T-helper 2 cell treated with Interferon-gamma antibody and Interleukin-4, amounts not matched to agents 5 μg/mL and 100 μg/mL, for 36 hours (primary cell): ENCODE data around the gene MEF2D.

Experiments used
- DNase-seq: peaks from one replicate; pipeline ENCODE4 v3.0.0; 2021; ENCODE audit warnings: low spot score
- H3K27ac Mint-ChIP-seq: one replicate; pipeline ENCODE4 v1.8.0; 2021; ENCODE audit warnings: mild to moderate bottlenecking, mixed read lengths
- H3K27me3 Mint-ChIP-seq: one replicate; pipeline ENCODE4 v1.8.0; 2021; ENCODE audit warnings: low read depth, mixed read lengths
- H3K36me3 Mint-ChIP-seq: one replicate; pipeline ENCODE4 v1.8.0; 2021; ENCODE audit warnings: low read depth, mixed read lengths
- H3K4me1 Mint-ChIP-seq: one replicate; pipeline ENCODE4 v1.8.0; 2021; ENCODE audit warnings: low read depth, mixed read lengths
- H3K4me3 Mint-ChIP-seq: one replicate; pipeline ENCODE4 v1.8.0; 2022; ENCODE audit warnings: mild to moderate bottlenecking, moderate library complexity, mixed read lengths
- H3K9me3 Mint-ChIP-seq: one replicate; pipeline ENCODE4 v1.8.0; 2021; ENCODE audit warnings: mixed read lengths

Gene MEF2D

DNA sequence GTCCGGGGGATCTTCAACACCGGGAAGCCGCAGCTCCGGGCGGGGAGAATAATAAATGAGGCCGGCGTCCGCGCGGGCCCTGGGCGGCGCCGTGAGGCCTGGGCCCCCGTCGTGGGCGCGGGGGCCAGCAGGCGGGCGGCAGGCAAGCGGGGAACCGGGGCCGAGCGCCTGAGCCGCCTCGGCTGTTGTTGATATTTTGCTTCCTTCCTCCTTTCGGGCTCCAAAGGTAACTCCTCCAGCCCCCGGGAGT is at the start of gene MEF2D:
MEF2D (minus strand) TSS at position 233 of the 250 bp plus-strand sequence. CDS start 17,483 bp downstream, outside the sequence.
- Mint-ChIP-seq H3K27me3 (no peaks in the 10 kb centered on the region), H3K9me3 (no peaks in the 10 kb centered on the region), H3K36me3 (peaks cover 7% of the 10 kb centered on the region), H3K4me1 (peaks cover 64% of the 10 kb centered on the region), H3K4me3 (peak within 1 kb of the TSS; percentile 86), H3K27ac (peak within 1 kb of the TSS; percentile 96)
- DNase-seq, result no peak

DNA sequence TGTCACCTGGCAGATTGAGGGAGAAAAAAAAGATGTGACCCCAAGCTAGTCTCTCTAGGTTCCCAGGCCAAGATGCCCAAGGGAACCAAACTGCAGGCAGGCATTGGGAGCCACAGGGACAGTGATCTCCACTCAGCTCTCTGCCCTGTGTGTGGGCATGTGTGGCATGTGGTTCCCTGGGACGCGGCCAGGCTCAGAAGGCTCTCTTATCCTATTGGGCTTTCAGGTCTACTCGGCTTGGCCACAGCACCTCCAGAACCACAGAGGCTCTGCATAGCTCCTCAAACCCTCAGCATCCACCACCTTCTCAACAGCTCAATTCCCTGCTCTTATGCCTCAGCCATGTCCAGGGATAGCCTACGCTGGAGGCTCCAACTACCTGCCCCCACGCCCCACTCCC is 49.8 kb upstream of the MEF2D start:
- Mint-ChIP-seq H3K9me3 (no peaks in the 10 kb centered on the region), H3K4me1 (peaks cover 2% of the 10 kb centered on the region), H3K27me3 (no peaks in the 10 kb centered on the region), H3K27ac (no peak overlapping the region), H3K4me3 (no peak overlapping the region), H3K36me3 (peaks cover 9% of the 10 kb centered on the region)
- DNase-seq, result no peak

DNA sequence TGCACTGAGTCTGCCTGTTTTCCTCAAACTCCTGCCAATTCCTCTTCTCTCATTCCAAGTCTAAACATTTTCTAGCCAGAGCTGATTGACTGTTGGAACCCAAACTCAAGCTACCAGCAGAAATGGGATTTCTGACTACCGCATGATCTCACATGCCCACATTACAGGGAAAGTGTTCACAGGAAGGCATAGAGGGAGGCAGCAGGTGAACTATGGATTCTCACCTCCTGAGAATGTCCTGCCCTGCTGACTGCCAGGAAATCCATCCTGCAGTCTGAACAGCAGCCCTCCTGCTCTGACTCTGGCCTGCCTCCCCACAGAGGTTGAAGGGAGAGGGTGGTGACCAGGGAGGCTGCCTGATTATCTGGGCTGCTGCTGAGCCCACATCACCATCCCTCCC is 49.3 kb upstream of the MEF2D start:
- no peaks in the 10 kb centered on the region for H3K9me3 Mint-ChIP-seq
- H3K27ac Mint-ChIP-seq, result no peak overlapping the region
- no peaks in the 10 kb centered on the region for H3K27me3 Mint-ChIP-seq
- H3K4me1 Mint-ChIP-seq, result peaks cover 2% of the 10 kb centered on the region
- H3K36me3 Mint-ChIP-seq, result peaks cover 9% of the 10 kb centered on the region
- no peak for DNase-seq
- no peak overlapping the region for H3K4me3 Mint-ChIP-seq

DNA sequence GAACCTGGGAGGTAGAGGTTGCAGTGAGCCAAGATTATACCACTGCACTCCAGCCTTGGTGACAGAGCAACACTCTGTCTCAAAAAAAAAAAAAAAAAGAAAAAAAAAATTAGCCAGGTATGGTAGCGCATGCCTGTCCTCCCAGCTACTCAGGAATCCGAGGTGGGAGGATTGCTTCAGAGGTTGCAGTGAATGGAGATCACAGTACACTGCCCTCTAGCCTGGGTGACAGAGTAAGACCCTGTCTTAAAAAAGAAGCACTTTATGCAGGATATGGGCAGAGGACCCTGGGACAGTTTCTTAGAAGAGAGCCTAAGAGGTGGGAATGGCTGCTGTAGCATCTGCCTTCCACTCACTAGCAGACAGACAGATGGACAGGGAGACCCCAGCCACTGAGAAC is 48.8 kb upstream of the MEF2D start:
- no peaks in the 10 kb centered on the region for H3K9me3 Mint-ChIP-seq
- H3K27ac Mint-ChIP-seq, result no peak overlapping the region
- H3K36me3 Mint-ChIP-seq, result peaks cover 9% of the 10 kb centered on the region
- no peaks in the 10 kb centered on the region for H3K27me3 Mint-ChIP-seq
- no peak for DNase-seq
- no peak overlapping the region for H3K4me3 Mint-ChIP-seq
- peaks cover 4% of the 10 kb centered on the region for H3K4me1 Mint-ChIP-seq

GRCh38 chr1:156547982-156548381 is 47.4 kb upstream of the MEF2D start:
- peaks cover 2% of the 10 kb centered on the region for H3K4me1 Mint-ChIP-seq
- H3K4me3 Mint-ChIP-seq, result no peak overlapping the region
- peaks cover 5% of the 10 kb centered on the region for H3K36me3 Mint-ChIP-seq
- DNase-seq, result no peak
- no peaks in the 10 kb centered on the region for H3K9me3 Mint-ChIP-seq
- H3K27me3 Mint-ChIP-seq, result no peaks in the 10 kb centered on the region
- H3K27ac Mint-ChIP-seq, result no peak overlapping the region

GRCh38 chr1:156547434-156547833 is 46.9 kb upstream of the MEF2D start:
- H3K4me1 Mint-ChIP-seq, result peaks cover 2% of the 10 kb centered on the region
- no peak for DNase-seq
- peaks cover 3% of the 10 kb centered on the region for H3K36me3 Mint-ChIP-seq
- H3K27me3 Mint-ChIP-seq, result no peaks in the 10 kb centered on the region
- H3K9me3 Mint-ChIP-seq, result no peaks in the 10 kb centered on the region
- no peak overlapping the region for H3K27ac Mint-ChIP-seq
- no peak overlapping the region for H3K4me3 Mint-ChIP-seq

GRCh38 chr1:156546267-156546666 is 45.7 kb upstream of the MEF2D start:
- no peaks in the 10 kb centered on the region for H3K27me3 Mint-ChIP-seq
- no peak overlapping the region for H3K4me3 Mint-ChIP-seq
- H3K9me3 Mint-ChIP-seq, result no peaks in the 10 kb centered on the region

DNA sequence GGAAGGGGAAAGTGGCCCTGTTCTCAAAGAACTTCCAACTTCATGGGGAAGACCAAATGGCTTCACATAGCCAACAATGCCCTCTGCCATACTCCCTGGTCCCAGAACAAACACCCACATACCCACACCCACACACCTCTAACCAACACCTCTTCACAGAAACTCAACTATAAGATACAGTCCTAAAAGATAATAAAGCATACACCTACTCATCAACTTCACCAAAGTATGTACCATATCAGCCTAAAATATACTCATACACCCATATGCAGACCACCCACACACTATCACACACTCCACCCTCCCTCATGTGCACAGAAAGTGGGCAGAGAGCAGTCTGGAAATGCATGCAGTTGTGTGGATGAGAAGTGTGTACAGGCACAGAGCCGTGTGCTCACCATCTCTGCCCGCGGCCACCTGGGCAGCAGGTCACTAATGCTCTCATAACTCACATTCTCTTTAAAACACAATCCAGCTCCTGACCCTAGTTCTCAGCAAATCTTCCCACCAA is 44.1 kb upstream of the MEF2D start:
- H3K4me3 Mint-ChIP-seq, result no peak overlapping the region
- H3K27ac Mint-ChIP-seq, result no peak overlapping the region
- no peak for DNase-seq
- H3K4me1 Mint-ChIP-seq, result peaks cover 2% of the 10 kb centered on the region
- H3K27me3 Mint-ChIP-seq, result no peaks in the 10 kb centered on the region
- no peaks in the 10 kb centered on the region for H3K9me3 Mint-ChIP-seq
- H3K36me3 Mint-ChIP-seq, result peaks cover 2% of the 10 kb centered on the region

More at GRCh38 chr1:156546267-156546666, 45.7 kb upstream of the MEF2D start:
- no peak for DNase-seq
- Mint-ChIP-seq H3K27ac (no peak overlapping the region), H3K36me3 (peaks cover 2% of the 10 kb centered on the region), H3K4me1 (peaks cover 2% of the 10 kb centered on the region)

DNA sequence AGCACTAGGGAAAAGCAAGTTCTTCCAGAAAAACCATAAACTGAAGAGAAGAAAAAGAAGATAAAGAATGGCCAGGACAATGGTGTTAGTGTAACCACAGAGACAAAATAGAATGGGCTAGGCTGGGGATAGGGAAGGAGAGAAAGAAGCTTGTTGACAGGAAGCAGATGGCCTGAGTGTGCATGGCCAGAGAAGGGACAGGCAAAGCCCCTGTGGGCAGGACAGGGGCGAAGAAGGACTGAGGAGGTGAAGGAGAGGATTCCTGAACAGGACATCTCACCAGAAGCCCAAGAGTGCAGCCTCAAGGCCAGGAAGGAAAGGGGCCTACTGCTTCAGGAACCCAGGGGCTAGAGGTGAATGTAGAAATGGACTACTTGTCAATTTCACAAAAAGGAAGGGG is 42.5 kb upstream of the MEF2D start:
- H3K36me3 Mint-ChIP-seq, result peaks cover 13% of the 10 kb centered on the region

GRCh38 chr1:156540955-156541354 is 40.4 kb upstream of the MEF2D start:
- Mint-ChIP-seq H3K27me3 (no peaks in the 10 kb centered on the region), H3K4me1 (peaks cover 8% of the 10 kb centered on the region), H3K9me3 (no peaks in the 10 kb centered on the region), H3K4me3 (no peak overlapping the region), H3K36me3 (peaks cover 15% of the 10 kb centered on the region), H3K27ac (no peak overlapping the region)
- no peak for DNase-seq

More for the DNA sequence above, 42.5 kb upstream of the MEF2D start:
- DNase-seq, result no peak
- no peak overlapping the region for H3K4me3 Mint-ChIP-seq
- no peak overlapping the region for H3K27ac Mint-ChIP-seq
- H3K9me3 Mint-ChIP-seq, result no peaks in the 10 kb centered on the region
- no peaks in the 10 kb centered on the region for H3K27me3 Mint-ChIP-seq
- peaks cover 8% of the 10 kb centered on the region for H3K4me1 Mint-ChIP-seq

DNA sequence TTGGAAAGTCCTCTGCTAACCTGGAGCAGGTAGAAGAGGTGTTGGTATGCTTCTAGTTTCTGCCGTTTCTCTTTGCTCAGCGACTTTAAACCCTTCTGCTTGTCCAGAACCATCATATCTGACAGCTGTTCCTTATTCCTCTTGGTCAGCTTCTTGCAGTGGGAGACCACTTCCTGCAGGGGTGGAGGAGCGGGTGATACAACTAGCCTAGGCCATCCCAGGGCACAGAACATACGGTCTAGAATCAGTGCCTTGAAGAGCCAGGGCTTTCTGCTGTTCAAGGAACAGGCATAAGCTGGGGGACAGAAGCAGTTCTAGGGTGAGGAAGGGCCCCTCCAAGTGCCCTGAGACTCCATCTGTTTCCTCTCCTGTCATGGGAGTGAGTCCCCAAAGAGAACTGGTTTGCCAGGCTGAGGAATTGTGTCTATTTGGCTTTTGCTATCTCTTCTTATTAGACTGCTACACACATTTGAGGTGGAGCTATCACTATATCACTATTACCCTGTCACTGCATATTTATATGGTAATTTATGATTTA is 39.3 kb upstream of the MEF2D start:
- Mint-ChIP-seq H3K36me3 (peaks cover 17% of the 10 kb centered on the region), H3K27ac (no peak overlapping the region), H3K9me3 (no peaks in the 10 kb centered on the region), H3K4me3 (no peak overlapping the region), H3K4me1 (peaks cover 8% of the 10 kb centered on the region), H3K27me3 (no peaks in the 10 kb centered on the region)
- DNase-seq, result no peak

GRCh38 chr1:156538711-156539440 is 38.3 kb upstream of the MEF2D start:
- DNase-seq, result no peak
- H3K4me3 Mint-ChIP-seq, result no peak overlapping the region
- no peak overlapping the region for H3K27ac Mint-ChIP-seq
- H3K27me3 Mint-ChIP-seq, result no peaks in the 10 kb centered on the region
- peaks cover 20% of the 10 kb centered on the region for H3K36me3 Mint-ChIP-seq
- peaks cover 6% of the 10 kb centered on the region for H3K4me1 Mint-ChIP-seq
- H3K9me3 Mint-ChIP-seq, result no peaks in the 10 kb centered on the region

DNA sequence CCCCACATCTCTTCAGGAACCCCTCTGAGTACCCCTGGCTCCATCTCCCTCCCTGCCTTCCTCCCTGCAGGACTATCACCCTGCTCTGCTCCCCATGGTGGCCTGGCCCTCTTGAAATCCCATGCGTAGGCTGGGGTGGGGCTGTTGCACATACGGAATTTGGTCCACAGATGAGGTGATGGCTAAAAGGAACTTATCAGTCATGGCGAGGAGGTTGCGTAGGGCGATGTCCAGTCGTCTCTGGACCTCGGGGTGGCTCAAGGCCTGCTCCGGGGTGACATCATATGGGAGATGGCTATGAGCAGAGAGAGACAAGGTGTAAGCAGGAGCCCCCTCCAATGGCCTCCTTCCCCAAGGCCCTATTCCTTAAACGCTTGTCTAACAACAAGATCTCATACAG is 36.5 kb upstream of the MEF2D start:
- Mint-ChIP-seq H3K4me1 (peaks cover 6% of the 10 kb centered on the region), H3K9me3 (no peaks in the 10 kb centered on the region), H3K27ac (no peak overlapping the region), H3K36me3 (peaks cover 21% of the 10 kb centered on the region), H3K4me3 (no peak overlapping the region), H3K27me3 (no peaks in the 10 kb centered on the region)
- no peak for DNase-seq

DNA sequence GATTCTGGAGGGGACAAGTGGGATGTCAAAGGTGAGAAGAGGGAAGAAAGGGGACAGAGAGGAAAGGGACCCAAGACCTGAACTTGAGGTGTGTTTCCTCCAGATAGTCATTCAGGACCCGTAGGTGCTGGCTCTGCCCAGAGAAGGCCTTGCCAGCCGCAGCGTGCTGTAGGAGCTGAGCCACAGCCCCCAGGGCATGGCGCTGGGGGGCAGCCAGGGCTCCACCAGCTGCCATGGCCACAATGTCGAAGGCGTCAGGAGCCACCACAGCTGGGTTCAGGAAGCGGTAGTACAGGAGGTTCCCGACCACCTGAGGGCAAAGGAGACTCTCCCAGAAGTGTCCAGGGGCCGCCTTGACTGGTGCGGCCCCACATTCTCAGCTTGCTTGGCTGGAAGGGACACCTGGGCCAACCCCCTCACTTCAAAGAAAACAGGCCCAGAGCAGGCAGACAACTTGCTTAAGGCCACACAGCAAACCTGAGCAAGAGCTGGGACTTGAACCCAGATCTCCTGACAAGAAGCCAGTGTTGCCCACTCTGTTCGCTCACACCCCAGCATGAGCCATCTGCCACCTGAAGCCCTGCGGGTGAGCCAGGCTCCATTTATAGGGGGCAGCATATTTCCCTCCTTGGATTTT is 34.0 kb upstream of the MEF2D start:
- Mint-ChIP-seq H3K9me3 (no peaks in the 10 kb centered on the region), H3K4me3 (no peak overlapping the region), H3K27me3 (no peaks in the 10 kb centered on the region), H3K4me1 (peaks cover 6% of the 10 kb centered on the region), H3K27ac (no peak overlapping the region), H3K36me3 (peaks cover 24% of the 10 kb centered on the region)
- no peak for DNase-seq
